ENCODE results near the gene ZNF280A.
"Not testable (repeated sequence)": the region's sequence is repeated elsewhere in the genome, so short reads cannot be mapped to it uniquely, and the experiment has no call there.

ZNF280A gene

DNA sequence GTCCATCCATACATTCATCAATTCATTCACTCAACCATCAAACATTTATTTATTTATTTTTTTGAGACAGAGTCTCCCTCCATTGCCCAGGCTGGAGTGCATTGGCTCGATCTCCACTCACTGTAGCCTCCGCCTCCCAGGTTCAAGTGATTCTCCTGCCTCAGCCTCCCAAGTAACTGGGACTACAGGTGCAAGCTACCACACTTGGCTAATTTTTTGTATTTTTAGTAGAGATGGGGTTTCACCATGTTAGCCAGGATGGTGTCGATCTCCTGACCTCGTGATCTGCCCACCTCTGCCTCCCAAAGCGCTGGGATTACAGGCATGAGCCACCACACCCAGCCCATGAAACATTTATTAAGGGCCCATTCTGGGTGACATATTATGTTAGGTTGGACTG is 49.0 kb downstream of the ZNF280A start:
- DNase-seq (ENCODE audit: low read depth in 2 of 3, low spot score in 2 of 3): not testable (repeated sequence)

DNA sequence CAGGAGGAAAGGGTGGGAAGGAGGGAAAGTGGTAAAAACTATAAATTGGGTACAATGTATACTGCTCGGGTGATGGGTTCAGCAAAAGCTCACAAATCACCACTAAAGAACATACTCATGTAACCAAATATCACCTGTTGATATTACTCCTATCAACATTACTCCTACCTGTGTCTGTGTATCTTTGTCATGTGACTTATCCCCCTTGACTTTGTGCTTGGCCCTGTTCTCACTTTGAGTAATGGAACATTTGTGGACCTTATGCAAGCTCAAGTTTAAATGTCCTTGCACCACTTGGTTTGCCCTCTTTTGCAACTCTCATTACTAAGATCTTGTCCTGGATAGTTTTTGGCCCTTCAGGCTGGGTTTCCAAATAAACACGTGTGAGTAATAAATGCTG is 50.5 kb downstream of the ZNF280A start:
- DNase-seq (ENCODE audit: low read depth in 2 of 3, low spot score in 2 of 3): no peak

DNA sequence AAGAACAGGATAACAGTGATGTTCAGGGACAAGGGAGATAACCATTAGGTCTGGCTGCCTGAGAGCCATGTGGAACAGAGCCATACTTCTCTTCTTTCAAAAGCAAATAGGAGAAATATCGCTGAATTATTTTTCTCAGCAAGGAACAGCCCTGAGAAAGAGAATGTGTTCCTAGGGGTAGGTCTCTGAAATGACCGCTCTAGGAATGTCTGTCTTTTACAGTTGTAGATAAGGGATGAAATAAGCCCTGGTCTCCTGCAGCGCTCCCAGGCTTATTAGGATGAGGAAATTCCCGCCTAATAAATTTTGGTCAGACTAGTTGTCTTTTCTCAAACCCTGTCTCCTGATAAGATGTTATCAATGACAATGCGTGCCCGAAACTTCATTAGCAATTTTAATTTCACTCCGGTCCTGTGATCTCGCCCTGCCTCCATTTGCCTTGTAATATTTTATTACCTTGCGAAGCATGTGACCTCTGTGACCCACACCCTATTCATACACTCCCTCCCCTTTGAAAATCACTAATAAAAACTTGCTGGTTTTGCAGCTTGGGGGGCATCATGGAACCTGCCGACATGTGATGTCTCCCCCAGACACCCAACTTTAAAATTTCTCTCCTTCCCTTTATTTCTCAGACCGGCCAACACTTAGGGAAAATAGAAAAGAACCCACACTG is 51.1 kb downstream of the ZNF280A start:
- DNase-seq (ENCODE audit: low read depth in 2 of 3, low spot score in 2 of 3): not testable (repeated sequence)

DNA sequence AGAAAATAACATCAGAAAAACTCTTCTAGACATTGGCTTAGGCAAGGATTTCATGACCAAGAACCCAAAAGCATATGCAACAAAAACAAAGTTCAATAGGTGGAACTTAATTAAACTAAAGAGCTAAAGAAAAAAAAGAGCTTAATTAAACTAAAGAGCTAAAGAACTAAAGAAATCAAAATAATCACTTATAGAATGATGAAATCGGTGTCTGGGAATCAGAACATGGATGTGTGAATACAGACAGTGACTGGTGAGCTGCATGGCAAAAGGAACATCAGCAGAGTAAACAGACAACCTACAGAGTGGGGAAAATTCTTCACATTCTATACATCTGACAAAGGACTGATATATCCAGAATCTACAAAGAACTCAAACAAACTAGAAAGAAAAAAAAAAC is 53.0 kb downstream of the ZNF280A start:
- DNase-seq (ENCODE audit: low read depth in 2 of 3, low spot score in 2 of 3): no peak

DNA sequence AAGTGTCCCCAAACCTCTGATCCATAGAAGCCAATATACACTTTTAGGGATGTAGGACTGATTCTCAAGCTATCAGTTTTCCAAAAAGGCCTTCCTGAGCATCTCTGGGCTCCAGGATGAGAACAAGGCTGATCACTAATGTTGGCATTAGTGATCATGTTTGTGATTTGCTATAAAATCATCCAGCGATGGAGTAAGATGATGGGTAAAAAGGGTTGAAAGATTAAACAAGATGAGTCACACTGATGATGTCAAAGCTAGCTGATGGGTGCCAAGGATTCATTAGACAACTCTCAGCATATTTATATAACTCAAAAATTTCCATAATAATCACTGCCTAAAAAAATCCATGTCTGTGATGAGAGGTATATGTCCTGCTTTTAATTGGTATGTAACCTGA is 54.3 kb downstream of the ZNF280A start:
- no peak for DNase-seq (ENCODE audit: low read depth in 2 of 3, low spot score in 2 of 3)

DNA sequence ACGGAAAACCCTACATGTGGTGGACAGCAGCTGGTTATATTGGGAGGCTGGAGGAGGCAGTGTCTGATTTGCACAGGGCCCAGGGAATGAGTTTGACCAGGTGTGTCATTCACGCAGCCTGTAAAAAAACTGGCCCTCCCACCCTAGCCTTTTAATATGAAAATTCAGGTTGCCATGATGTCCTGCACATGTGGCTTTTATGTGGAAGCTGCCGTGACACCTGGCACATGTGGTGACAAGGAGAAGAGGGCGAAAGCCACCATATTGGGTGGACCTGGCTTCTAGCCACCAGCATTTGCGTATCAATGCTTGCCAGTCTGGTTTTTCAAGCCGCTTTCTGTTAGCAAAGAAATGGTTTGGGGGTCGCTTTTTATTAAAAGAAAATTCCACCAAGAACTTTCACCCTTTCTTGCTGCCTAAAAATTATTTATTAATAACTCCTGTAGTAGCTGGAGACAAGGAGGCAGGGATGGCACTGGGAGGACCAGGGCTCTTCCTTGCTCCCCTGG is 54.9 kb downstream of the ZNF280A start:
- DNase-seq (ENCODE audit: low read depth in 2 of 3, low spot score in 2 of 3): no peak

DNA sequence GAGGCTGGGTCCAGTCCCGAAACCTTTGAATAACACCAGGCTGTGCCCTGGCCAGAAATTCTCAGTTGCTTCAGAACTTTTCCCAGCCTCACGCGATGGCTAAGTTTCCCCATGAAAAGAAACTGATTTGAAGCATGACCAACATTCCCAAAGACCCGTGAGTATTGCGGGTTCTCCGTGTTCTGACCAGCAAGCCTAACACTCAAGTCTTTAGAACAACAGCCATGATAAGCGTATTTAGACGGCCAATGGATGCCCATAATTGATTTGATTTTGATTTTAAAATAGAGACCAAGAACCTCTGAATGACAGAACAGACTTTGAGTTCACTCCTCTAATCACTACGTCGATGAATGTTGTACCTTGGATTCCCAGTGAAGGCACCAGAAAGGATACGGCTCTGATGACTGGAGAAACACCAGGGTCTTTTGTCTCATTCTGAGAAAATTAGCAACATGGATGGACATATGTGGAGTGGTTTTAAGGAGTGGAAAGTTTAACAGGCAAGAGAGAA is 55.5 kb downstream of the ZNF280A start:
- no peak for DNase-seq (ENCODE audit: low read depth in 2 of 3, low spot score in 2 of 3)

DNA sequence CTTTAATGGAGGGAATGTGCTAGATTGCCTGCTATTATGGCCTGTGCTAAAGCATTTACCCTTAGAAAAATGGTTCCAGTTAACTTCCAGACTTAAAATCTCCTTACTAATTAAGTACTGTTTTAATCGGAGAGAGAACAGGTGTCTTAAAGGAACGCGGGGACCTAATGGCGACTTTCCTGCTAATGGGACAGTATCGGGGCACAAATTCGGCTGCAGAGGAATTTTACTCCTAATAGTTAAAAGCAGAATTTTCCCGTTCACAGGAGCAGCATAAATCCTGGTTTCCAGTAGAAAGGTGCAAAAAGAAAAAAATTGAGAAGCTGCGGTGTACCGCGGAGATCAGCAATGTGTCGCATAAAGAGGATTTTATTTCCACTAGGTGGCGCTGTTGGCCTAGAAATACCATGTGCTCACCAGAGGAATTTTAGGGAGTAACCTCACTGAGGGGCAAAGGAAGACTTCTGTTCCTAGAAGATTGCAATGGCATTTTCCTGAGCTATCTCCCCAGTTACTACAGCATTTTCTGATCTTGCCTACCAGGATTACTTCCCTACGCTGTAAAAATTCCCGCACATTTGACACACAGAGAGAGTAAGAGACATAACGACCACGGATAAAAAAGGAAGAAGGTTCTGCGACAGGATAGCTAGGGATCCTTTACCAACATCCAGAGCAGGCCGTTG is 56.1 kb downstream of the ZNF280A start:
- DNase-seq (ENCODE audit: low read depth in 2 of 3, low spot score in 2 of 3): peak in 2 of 3 experiments; percentile 15 to 49

Data from activated CD8-positive, alpha-beta memory T cell treated with anti-CD3 and anti-CD28 coated beads for 48 hours (primary cell).